ENCODE data around the gene C12orf50.

GRCh38 chr12:87943023-87943422 is 86.2 kb downstream of the C12orf50 start:
- TF ChIP-seq, protein P1, sequence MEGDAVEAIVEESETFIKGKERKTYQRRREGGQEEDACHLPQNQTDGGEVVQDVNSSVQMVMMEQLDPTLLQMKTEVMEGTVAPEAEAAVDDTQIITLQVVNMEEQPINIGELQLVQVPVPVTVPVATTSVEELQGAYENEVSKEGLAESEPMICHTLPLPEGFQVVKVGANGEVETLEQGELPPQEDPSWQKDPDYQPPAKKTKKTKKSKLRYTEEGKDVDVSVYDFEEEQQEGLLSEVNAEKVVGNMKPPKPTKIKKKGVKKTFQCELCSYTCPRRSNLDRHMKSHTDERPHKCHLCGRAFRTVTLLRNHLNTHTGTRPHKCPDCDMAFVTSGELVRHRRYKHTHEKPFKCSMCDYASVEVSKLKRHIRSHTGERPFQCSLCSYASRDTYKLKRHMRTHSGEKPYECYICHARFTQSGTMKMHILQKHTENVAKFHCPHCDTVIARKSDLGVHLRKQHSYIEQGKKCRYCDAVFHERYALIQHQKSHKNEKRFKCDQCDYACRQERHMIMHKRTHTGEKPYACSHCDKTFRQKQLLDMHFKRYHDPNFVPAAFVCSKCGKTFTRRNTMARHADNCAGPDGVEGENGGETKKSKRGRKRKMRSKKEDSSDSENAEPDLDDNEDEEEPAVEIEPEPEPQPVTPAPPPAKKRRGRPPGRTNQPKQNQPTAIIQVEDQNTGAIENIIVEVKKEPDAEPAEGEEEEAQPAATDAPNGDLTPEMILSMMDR (IDR thresholded peaks at IDR 0.05), result no peak
- TF ChIP-seq ZFX (IDR thresholded peaks at IDR 0.05; ENCODE audit: borderline replicate concordance), result no peak
